Hepatocyte (in vitro differentiated cells): ENCODE results near the gene PLXNB1. TPM values are rescaled to one million over a fixed set of nuclear protein-coding genes. Genes with fewer than 3 reads are reported as not detected.

ENCODE experiments used
- DNase-seq: peaks from one replicate; pipeline ENCODE4 v3.0.0-alpha.2; 2016; ENCODE audit warnings: low spot score
- H2AFZ ChIP-seq: fragments of 200-600 bp; sonication (generic); 2 replicates; pipeline ENCODE4 v1.6.0; 2016; ENCODE audit warnings: antibody characterized with exemption, mild to moderate bottlenecking
- H3K27ac ChIP-seq: fragments of 200-600 bp; sonication (generic); 2 replicates; pipeline ENCODE4 v1.5.1; 2016; ENCODE audit warnings: mild to moderate bottlenecking
- H3K27me3 ChIP-seq: fragments of 200-600 bp; sonication (generic); 2 replicates; pipeline ENCODE4 v1.6.1; 2016
- H3K36me3 ChIP-seq: fragments of 200-600 bp; sonication (generic); replicated peaks from 2 replicates; pipeline ENCODE4 v1.5.1; 2016; ENCODE audit warnings: low read depth; ENCODE audit not compliant: insufficient read depth
- H3K4me1 ChIP-seq: fragments of 200-600 bp; sonication (generic); 2 replicates; pipeline ENCODE4 v1.5.1; 2016; ENCODE audit warnings: mild to moderate bottlenecking, moderate library complexity; ENCODE audit not compliant: insufficient read depth
- H3K4me2 ChIP-seq: fragments of 200-600 bp; sonication (generic); 2 replicates; pipeline ENCODE4 v1.6.0; 2016
- H3K4me3 ChIP-seq: fragments of 200-600 bp; sonication (generic); 2 replicates; pipeline ENCODE4 v1.5.1; 2016; ENCODE audit warnings: mild to moderate bottlenecking
- H3K79me2 ChIP-seq: fragments of 200-600 bp; sonication (generic); 2 replicates; pipeline ENCODE4 v1.6.0; 2017; ENCODE audit warnings: mild to moderate bottlenecking
- H3K9me2 ChIP-seq: fragments of 200-600 bp; sonication (generic); replicated peaks from 2 replicates; pipeline ENCODE4 v1.6.0; 2017; ENCODE audit warnings: mild to moderate bottlenecking; ENCODE audit not compliant: insufficient read depth
- H3K9me3 ChIP-seq: fragments of 200-600 bp; sonication (generic); 2 replicates; pipeline ENCODE4 v1.5.1; 2016; ENCODE audit warnings: low read depth, mild to moderate bottlenecking
- H4K20me1 ChIP-seq: fragments of 200-600 bp; sonication (generic); 2 replicates; pipeline ENCODE4 v1.6.0; 2016; ENCODE audit warnings: mild to moderate bottlenecking; ENCODE audit not compliant: insufficient read depth, poor library complexity, severe bottlenecking
- EZH2 ChIP-seq: fragments of 200-600 bp; sonication (generic); IDR thresholded peaks from 2 replicates; pipeline ENCODE4 v1.6.1; 2016; ENCODE audit warnings: antibody characterized with exemption, mild to moderate bottlenecking, borderline replicate concordance
- EZH2phosphoT487 ChIP-seq: fragments of 200-600 bp; sonication (generic); IDR thresholded peaks from one replicate; pipeline ENCODE4 v1.6.1; 2018; ENCODE audit warnings: antibody characterized with exemption, mild to moderate bottlenecking, low read depth, moderate library complexity; ENCODE audit not compliant: unreplicated experiment, severe bottlenecking
- WGBS: methylation state at CpG from one replicate; pipeline ENCODE4 v1.1.6; 2016; ENCODE audit warnings: low lambda C conversion rate; ENCODE audit errors: missing lambda C conversion rate; 5-methylcytosine and 5-hydroxymethylcytosine counted together
- polyA plus RNA-seq: library from polyadenylated mRNA; unstranded; fragments of >200 nt; fragmentation: Nextera tagmentation; extraction: Ambion mirVana; gene quantifications from 2 replicates; pipeline ENCODE4 v1.2.1, GENCODE V29; 2016
- total RNA-seq: library from RNA; depleted of rRNA; stranded (reverse); fragments of >200 nt; gene quantifications from 2 replicates; pipeline ENCODE4 v1.2.3, GENCODE V29; 2014
- TF ChIP-seq, protein P1 (sequence below): fragments of 200-600 bp; sonication (generic); IDR thresholded peaks from 2 replicates; pipeline ENCODE4 v1.5.1; 2016; ENCODE audit warnings: antibody characterized with exemption, mild to moderate bottlenecking; ENCODE audit not compliant: poor library complexity

Gene PLXNB1, protein sequence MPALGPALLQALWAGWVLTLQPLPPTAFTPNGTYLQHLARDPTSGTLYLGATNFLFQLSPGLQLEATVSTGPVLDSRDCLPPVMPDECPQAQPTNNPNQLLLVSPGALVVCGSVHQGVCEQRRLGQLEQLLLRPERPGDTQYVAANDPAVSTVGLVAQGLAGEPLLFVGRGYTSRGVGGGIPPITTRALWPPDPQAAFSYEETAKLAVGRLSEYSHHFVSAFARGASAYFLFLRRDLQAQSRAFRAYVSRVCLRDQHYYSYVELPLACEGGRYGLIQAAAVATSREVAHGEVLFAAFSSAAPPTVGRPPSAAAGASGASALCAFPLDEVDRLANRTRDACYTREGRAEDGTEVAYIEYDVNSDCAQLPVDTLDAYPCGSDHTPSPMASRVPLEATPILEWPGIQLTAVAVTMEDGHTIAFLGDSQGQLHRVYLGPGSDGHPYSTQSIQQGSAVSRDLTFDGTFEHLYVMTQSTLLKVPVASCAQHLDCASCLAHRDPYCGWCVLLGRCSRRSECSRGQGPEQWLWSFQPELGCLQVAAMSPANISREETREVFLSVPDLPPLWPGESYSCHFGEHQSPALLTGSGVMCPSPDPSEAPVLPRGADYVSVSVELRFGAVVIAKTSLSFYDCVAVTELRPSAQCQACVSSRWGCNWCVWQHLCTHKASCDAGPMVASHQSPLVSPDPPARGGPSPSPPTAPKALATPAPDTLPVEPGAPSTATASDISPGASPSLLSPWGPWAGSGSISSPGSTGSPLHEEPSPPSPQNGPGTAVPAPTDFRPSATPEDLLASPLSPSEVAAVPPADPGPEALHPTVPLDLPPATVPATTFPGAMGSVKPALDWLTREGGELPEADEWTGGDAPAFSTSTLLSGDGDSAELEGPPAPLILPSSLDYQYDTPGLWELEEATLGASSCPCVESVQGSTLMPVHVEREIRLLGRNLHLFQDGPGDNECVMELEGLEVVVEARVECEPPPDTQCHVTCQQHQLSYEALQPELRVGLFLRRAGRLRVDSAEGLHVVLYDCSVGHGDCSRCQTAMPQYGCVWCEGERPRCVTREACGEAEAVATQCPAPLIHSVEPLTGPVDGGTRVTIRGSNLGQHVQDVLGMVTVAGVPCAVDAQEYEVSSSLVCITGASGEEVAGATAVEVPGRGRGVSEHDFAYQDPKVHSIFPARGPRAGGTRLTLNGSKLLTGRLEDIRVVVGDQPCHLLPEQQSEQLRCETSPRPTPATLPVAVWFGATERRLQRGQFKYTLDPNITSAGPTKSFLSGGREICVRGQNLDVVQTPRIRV (N-terminal part only)
- 73.2 and 74.5 TPM in 2 replicates for total RNA-seq
- polyA plus RNA-seq: 71.3 and 79.0 TPM in 2 replicates

DNA sequence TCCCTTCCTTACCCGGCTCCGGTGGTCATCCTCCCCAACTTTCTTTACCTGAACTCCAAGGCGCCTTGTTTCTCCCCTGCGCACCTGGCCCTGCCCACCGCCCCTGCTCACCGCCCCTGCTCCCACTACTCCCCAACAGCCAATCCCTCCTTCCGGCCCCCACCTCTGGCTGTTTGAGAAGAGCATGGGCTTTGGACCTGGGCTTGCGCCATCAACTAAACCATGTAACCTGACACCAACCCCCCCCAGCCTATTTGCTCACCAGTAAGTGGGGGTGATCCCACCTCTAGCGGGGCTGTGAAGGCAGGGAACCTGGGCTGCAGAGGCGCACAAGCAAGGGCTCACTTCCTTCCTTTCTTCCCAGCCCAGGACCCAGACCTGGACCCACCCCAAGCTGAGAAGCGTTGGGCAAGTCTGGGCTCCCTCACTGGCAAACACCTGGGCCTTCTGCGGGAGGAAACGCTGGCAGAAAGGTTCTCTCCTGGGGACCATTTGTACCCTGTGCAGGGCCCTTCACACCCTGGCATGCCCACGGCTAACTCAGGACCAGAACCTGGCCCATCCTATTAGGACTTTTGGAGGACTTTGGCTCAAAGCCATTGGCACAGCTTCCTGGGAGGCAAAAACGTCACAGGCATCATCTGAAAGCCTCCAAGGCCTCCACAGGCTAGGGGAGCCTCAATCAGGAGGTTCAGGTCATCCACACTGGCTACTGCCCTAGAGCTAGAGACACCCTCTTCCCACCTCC is at the start of gene PLXNB1:
Gene PLXNB1, minus strand, starts transcription at position 127 of the 748 bp plus-strand sequence. CDS start 5,475 bp downstream, outside the sequence.
- Histone ChIP-seq H3K4me1 (peaks cover 79% of the 10 kb centered on the region), H3K9me2 (no peaks in the 10 kb centered on the region), H3K27me3 (no peaks in the 10 kb centered on the region), H2AFZ (peak within 1 kb of the TSS; percentile 7), H3K36me3 (no peaks in the 10 kb centered on the region), H3K4me2 (peak within 1 kb of the TSS; percentile 97), H3K4me3 (peak within 1 kb of the TSS; percentile 96), H3K79me2 (peaks cover 70% of the 10 kb centered on the region), H3K9me3 (no peaks in the 10 kb centered on the region), H4K20me1 (peaks cover 28% of the 10 kb centered on the region), H3K27ac (peak within 1 kb of the TSS; percentile 96)
- TF ChIP-seq EZH2phosphoT487 (no peak), EZH2 (no peak)
- TF ChIP-seq, protein P1, sequence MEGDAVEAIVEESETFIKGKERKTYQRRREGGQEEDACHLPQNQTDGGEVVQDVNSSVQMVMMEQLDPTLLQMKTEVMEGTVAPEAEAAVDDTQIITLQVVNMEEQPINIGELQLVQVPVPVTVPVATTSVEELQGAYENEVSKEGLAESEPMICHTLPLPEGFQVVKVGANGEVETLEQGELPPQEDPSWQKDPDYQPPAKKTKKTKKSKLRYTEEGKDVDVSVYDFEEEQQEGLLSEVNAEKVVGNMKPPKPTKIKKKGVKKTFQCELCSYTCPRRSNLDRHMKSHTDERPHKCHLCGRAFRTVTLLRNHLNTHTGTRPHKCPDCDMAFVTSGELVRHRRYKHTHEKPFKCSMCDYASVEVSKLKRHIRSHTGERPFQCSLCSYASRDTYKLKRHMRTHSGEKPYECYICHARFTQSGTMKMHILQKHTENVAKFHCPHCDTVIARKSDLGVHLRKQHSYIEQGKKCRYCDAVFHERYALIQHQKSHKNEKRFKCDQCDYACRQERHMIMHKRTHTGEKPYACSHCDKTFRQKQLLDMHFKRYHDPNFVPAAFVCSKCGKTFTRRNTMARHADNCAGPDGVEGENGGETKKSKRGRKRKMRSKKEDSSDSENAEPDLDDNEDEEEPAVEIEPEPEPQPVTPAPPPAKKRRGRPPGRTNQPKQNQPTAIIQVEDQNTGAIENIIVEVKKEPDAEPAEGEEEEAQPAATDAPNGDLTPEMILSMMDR: no peak
- peak; percentile 93 for DNase-seq
- 10% methylated on average over 9 of the region's 15 CpGs for WGBS

DNA sequence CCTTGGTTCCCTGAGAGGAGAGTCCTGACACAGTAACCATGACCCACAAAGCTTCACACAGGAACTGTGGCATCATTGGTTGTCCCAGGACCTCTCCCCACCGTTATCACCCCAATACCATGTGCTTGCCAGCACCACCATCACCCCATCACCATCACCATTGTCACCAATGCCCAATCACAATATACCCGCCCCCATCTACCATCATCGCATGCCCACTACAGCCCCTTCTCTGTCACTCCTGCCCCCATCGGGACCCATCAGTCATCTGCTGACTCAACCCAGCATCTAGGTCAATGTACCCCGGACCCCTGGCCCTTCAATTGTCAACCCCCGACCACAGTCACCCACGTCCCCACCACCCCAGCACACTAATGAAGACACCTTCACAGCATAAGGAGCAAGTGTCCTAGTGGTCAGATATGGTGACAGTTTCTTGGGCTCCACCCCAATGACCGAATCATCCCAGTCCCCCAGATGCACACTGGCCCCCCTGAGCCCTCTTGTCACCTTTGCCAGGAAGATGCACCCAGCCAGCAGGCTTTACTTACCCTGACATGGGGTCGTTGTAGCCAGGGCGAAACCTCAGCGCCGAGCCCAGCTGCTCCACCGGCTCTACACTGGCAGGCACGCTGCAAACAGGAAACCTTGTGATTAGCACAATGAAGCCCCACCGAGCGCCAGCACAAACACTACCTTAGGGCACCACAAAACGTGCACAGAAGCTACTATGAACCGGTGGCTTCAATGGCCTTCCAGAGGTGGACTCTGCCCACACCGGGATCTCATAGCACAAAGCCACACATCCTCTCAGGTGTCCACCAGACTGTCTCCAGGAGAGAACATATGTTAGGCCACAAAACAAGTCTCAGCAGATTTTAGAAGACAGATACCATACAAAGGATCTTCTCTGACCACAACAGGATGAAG is 49.0 kb upstream of the PLXNB1 start:
- H3K36me3 ChIP-seq: no peaks in the 10 kb centered on the region
- no peak overlapping the region for H3K27ac ChIP-seq
- no peak for DNase-seq
- TF ChIP-seq, protein P1: no peak
- TF ChIP-seq EZH2 (no peak), EZH2phosphoT487 (no peak)
- WGBS: 89% methylated on average over 19 of the region's 19 CpGs
- no peak overlapping the region for H3K4me3 ChIP-seq
- no peaks in the 10 kb centered on the region for H4K20me1 ChIP-seq
- H3K4me2 ChIP-seq: no peak overlapping the region
- no peak overlapping the region for H2AFZ ChIP-seq
- no peaks in the 10 kb centered on the region for H3K9me2 ChIP-seq
- H3K27me3 ChIP-seq: no peaks in the 10 kb centered on the region
- H3K9me3 ChIP-seq: no peaks in the 10 kb centered on the region
- H3K79me2 ChIP-seq: no peaks in the 10 kb centered on the region
- H3K4me1 ChIP-seq: peaks cover 6% of the 10 kb centered on the region
